ENCODE results near the gene AOPEP. TPM values are rescaled to one million over a fixed set of nuclear protein-coding genes. Genes with fewer than 3 reads are reported as not detected.
"Not testable (repeated sequence)": the region's sequence is repeated elsewhere in the genome, so short reads cannot be mapped to it uniquely, and the experiment has no call there.

Gene AOPEP
- total RNA-seq, 2 experiments from 2014 or later: 9.5 TPM

- no peaks in the 10 kb centered on the region for H3K27me3 Mint-ChIP-seq
- DNase-seq (no peak), ATAC-seq (ENCODE audit: low read depth) (no peak)
- H3K27ac Mint-ChIP-seq: no peak overlapping the region
- no peaks in the 10 kb centered on the region for H3K36me3 Mint-ChIP-seq
- peaks cover 5% of the 10 kb centered on the region for H3K4me1 Mint-ChIP-seq
- POLR2A ChIA-PET: no interaction called here
- no peak overlapping the region for H3K4me3 Mint-ChIP-seq
- H3K9me3 Mint-ChIP-seq: no peaks in the 10 kb centered on the region
Measured at GRCh38 chr9:95018099-95018936, 291.8 kb downstream of the AOPEP start.

GRCh38 chr9:95020644-95021043, 294.1 kb downstream of the AOPEP start:
- H3K4me3 Mint-ChIP-seq; H3K36me3 Mint-ChIP-seq; H3K27me3 Mint-ChIP-seq; H3K27ac Mint-ChIP-seq; H3K9me3 Mint-ChIP-seq; DNase-seq; H3K4me1 Mint-ChIP-seq; ATAC-seq (ENCODE audit: low read depth): not testable (repeated sequence)
- POLR2A ChIA-PET: interaction anchor here (0.8 kb wide), 1 partner anchor 1102 kb away, joined by 3 read pairs; no protein-coding TSS in a partner anchor

GRCh38 chr9:95021166-95021886, 294.8 kb downstream of the AOPEP start:
- no peak for ATAC-seq (ENCODE audit: low read depth)
- H3K27ac Mint-ChIP-seq: no peak overlapping the region
- H3K36me3 Mint-ChIP-seq: no peaks in the 10 kb centered on the region
- no peak for DNase-seq
- H3K4me3 Mint-ChIP-seq: no peak overlapping the region
- peaks cover 5% of the 10 kb centered on the region for H3K4me1 Mint-ChIP-seq
- H3K27me3 Mint-ChIP-seq: no peaks in the 10 kb centered on the region
- POLR2A ChIA-PET: no interaction called here
- no peaks in the 10 kb centered on the region for H3K9me3 Mint-ChIP-seq

GRCh38 chr9:95022657-95023056, 296.2 kb downstream of the AOPEP start:
- Mint-ChIP-seq H3K9me3 (no peaks in the 10 kb centered on the region), H3K36me3 (no peaks in the 10 kb centered on the region), H3K27me3 (no peaks in the 10 kb centered on the region), H3K27ac (no peak overlapping the region), H3K4me1 (peaks cover 5% of the 10 kb centered on the region), H3K4me3 (no peak overlapping the region)
- DNase-seq: no peak
- POLR2A ChIA-PET: no interaction called here
- ATAC-seq (ENCODE audit: low read depth): no peak

- Mint-ChIP-seq H3K27ac (no peak overlapping the region), H3K4me1 (peaks cover 4% of the 10 kb centered on the region), H3K27me3 (no peaks in the 10 kb centered on the region), H3K36me3 (no peaks in the 10 kb centered on the region), H3K9me3 (no peaks in the 10 kb centered on the region), H3K4me3 (no peak overlapping the region)
- POLR2A ChIA-PET: no interaction called here
- DNase-seq: no peak
- ATAC-seq (ENCODE audit: low read depth): no peak
Measured at GRCh38 chr9:95023217-95024003, 296.9 kb downstream of the AOPEP start.

- H3K4me3 Mint-ChIP-seq: no peak overlapping the region
- H3K9me3 Mint-ChIP-seq: no peaks in the 10 kb centered on the region
- H3K36me3 Mint-ChIP-seq: no peaks in the 10 kb centered on the region
- POLR2A ChIA-PET: no interaction called here
- ATAC-seq (ENCODE audit: low read depth) (no peak), DNase-seq (no peak)
- H3K27ac Mint-ChIP-seq: no peak overlapping the region
- no peaks in the 10 kb centered on the region for H3K27me3 Mint-ChIP-seq
- H3K4me1 Mint-ChIP-seq: peaks cover under 1% of the 10 kb centered on the region
Measured at GRCh38 chr9:95024097-95024671, 297.7 kb downstream of the AOPEP start.

- ATAC-seq (ENCODE audit: low read depth) (no peak), DNase-seq (no peak)
- no peaks in the 10 kb centered on the region for H3K36me3 Mint-ChIP-seq
- H3K9me3 Mint-ChIP-seq: no peaks in the 10 kb centered on the region
- H3K4me3 Mint-ChIP-seq: no peak overlapping the region
- POLR2A ChIA-PET: no interaction called here
- H3K4me1 Mint-ChIP-seq: no peaks in the 10 kb centered on the region
- H3K27ac Mint-ChIP-seq: no peak overlapping the region
- no peaks in the 10 kb centered on the region for H3K27me3 Mint-ChIP-seq
Measured at GRCh38 chr9:95025213-95026147, 299.0 kb downstream of the AOPEP start.

GRCh38 chr9:95026148-95026524, 299.6 kb downstream of the AOPEP start:
- Mint-ChIP-seq H3K4me1 (no peaks in the 10 kb centered on the region), H3K9me3 (no peaks in the 10 kb centered on the region), H3K27me3 (no peaks in the 10 kb centered on the region), H3K4me3 (no peak overlapping the region), H3K36me3 (no peaks in the 10 kb centered on the region), H3K27ac (no peak overlapping the region)
- no peak for ATAC-seq (ENCODE audit: low read depth)
- POLR2A ChIA-PET: no interaction called here
- no peak for DNase-seq

GRCh38 chr9:95027914-95028852, 301.7 kb downstream of the AOPEP start:
- peaks cover 2% of the 10 kb centered on the region for H3K4me1 Mint-ChIP-seq
- H3K36me3 Mint-ChIP-seq: no peaks in the 10 kb centered on the region
- POLR2A ChIA-PET: no interaction called here
- no peak overlapping the region for H3K27ac Mint-ChIP-seq
- no peaks in the 10 kb centered on the region for H3K9me3 Mint-ChIP-seq
- ATAC-seq (ENCODE audit: low read depth) (no peak), DNase-seq (no peak)
- H3K27me3 Mint-ChIP-seq: no peaks in the 10 kb centered on the region
- H3K4me3 Mint-ChIP-seq: no peak overlapping the region

GRCh38 chr9:95028853-95029219, 302.3 kb downstream of the AOPEP start:
- no peak overlapping the region for H3K27ac Mint-ChIP-seq
- DNase-seq (no peak), ATAC-seq (ENCODE audit: low read depth) (no peak)
- H3K27me3 Mint-ChIP-seq: no peaks in the 10 kb centered on the region
- H3K9me3 Mint-ChIP-seq: no peaks in the 10 kb centered on the region
- peaks cover 2% of the 10 kb centered on the region for H3K4me1 Mint-ChIP-seq
- POLR2A ChIA-PET: no interaction called here
- no peaks in the 10 kb centered on the region for H3K36me3 Mint-ChIP-seq
- no peak overlapping the region for H3K4me3 Mint-ChIP-seq

GRCh38 chr9:95029288-95029687, 302.8 kb downstream of the AOPEP start:
- ATAC-seq (ENCODE audit: low read depth) (no peak), DNase-seq (no peak)
- POLR2A ChIA-PET: no interaction called here
- no peak overlapping the region for H3K27ac Mint-ChIP-seq
- H3K36me3 Mint-ChIP-seq: no peaks in the 10 kb centered on the region
- peaks cover 2% of the 10 kb centered on the region for H3K4me1 Mint-ChIP-seq
- H3K27me3 Mint-ChIP-seq: no peaks in the 10 kb centered on the region
- H3K9me3 Mint-ChIP-seq: no peaks in the 10 kb centered on the region
- H3K4me3 Mint-ChIP-seq: no peak overlapping the region

- no peaks in the 10 kb centered on the region for H3K36me3 Mint-ChIP-seq
- H3K27ac Mint-ChIP-seq: no peak overlapping the region
- ATAC-seq (ENCODE audit: low read depth) (no peak), DNase-seq (no peak)
- no peaks in the 10 kb centered on the region for H3K9me3 Mint-ChIP-seq
- peaks cover 2% of the 10 kb centered on the region for H3K4me1 Mint-ChIP-seq
- POLR2A ChIA-PET: no interaction called here
- H3K27me3 Mint-ChIP-seq: no peaks in the 10 kb centered on the region
- H3K4me3 Mint-ChIP-seq: no peak overlapping the region
Measured at GRCh38 chr9:95029720-95030119, 303.2 kb downstream of the AOPEP start.
